Adrenal gland (tissue), 12 donors: ENCODE data around the gene ASTE1. TPM values are rescaled to one million over a fixed set of nuclear protein-coding genes. Genes with fewer than 3 reads are reported as not detected.

ENCODE experiments used
- DNase-seq, 7 donors: peaks; one replicate each; pipeline ENCODE4 v3.0.0-alpha.2; 2019 to 2020
- H3K27ac ChIP-seq, 5 donors: fragments of 200-600 bp; sonication (generic) in 4 of 5; 1 replicate in 3 of 5; 2 replicates in 2 of 5; pipeline versions ENCODE4 v1.5.1 to v1.8.0; 2016 to 2020; ENCODE audit warnings: mild to moderate bottlenecking in 1 of 5
- H3K27me3 ChIP-seq: fragments of 200-600 bp; 2 replicates; pipeline ENCODE4 v1.8.0; 2021
- H3K36me3 ChIP-seq, 2 donors: fragments of 200-600 bp; replicated peaks in 1 of 2; 1 replicate in 1 of 2; 2 replicates in 1 of 2; pipeline versions ENCODE4 v1.5.1 to v1.8.0; 2018 to 2022
- H3K4me1 ChIP-seq, 2 donors: fragments of 200-600 bp; replicated peaks in 1 of 2; 1 replicate in 1 of 2; 2 replicates in 1 of 2; pipeline versions ENCODE4 v1.5.1 to v1.8.0; 2018 to 2021
- H3K4me3 ChIP-seq, 4 donors: fragments of 200-600 bp; sonication (generic) in 3 of 4; one replicate each; pipeline ENCODE4 v1.5.1; 2016 to 2018
- H3K9me3 ChIP-seq, 3 donors: fragments of 200-600 bp; sonication (generic) in 1 of 3; replicated peaks in 1 of 3; 1 replicate in 2 of 3; 2 replicates in 1 of 3; pipeline versions ENCODE4 v1.5.1 to v1.8.0; 2016 to 2021
- CTCF ChIP-seq, 6 experiments: fragments of 450-650 bp in 4 of 6; fragments of 200-600 bp in 2 of 6; sonication (generic) in 1 of 6; IDR thresholded peaks; 1 replicate in 5 of 6; 2 replicates in 1 of 6; pipeline versions ENCODE4 v1.5.1 to v1.8.0; 2016 to 2021; ENCODE audit warnings: antibody characterized with exemption in 6 of 6, mild to moderate bottlenecking in 2 of 6, moderate library complexity in 1 of 6
- POLR2A ChIP-seq, 2 donors: fragments of 450-650 bp; IDR thresholded peaks; one replicate each; pipeline ENCODE4 v1.6.1; 2017; ENCODE audit warnings: antibody characterized with exemption in 2 of 2, mild to moderate bottlenecking in 2 of 2, moderate library complexity in 1 of 2
- WGBS, 4 donors: extraction: QIAGEN DNeasy Blood & Tissue Kit in 2 of 4; methylation state at CpG; one replicate each; pipeline versions ENCODE4 v1.1.5 to v1.1.7; 2013 to 2017; 5-methylcytosine and 5-hydroxymethylcytosine counted together
- intact Hi-C, 2 donors: fragments of 100-400 bp; cut with DNase I; formaldehyde crosslinking; loops; one replicate each; pipeline versions ENCODE4 v1.14.1 to v1.15.0; 2022 to 2023
- polyA plus RNA-seq, 3 donors: library from polyadenylated mRNA; stranded (reverse); fragments of 200-250 nt in 2 of 3; fragments of 350-450 nt in 1 of 3; fragmentation: Illumina TruSeq in 1 of 3; extraction: RNeasy Lipid Tissue Mini Kit (QIAGEN cat#74804) in 1 of 3; gene quantifications; one replicate each; pipeline ENCODE4 v1.2.3, GENCODE V29; 2013 to 2014
- total RNA-seq, 9 donors: library from RNA; depleted of rRNA in 4 of 9; stranded (reverse); fragments of >200 nt in 4 of 9; fragments of 120-200 nt in 1 of 9; fragmentation: NEBNext Ultra II Directional in 1 of 9; extraction: Animal tissue kit (Norgen Biotek cat#: 25700) in 1 of 9; gene quantifications; one replicate each; pipeline versions ENCODE4 v1.1.0 to v1.2.4, GENCODE V29; 2013 to 2023
- donor health status: healthy with polysubstance abuse.
- donor health status: Bipolar disorder and iron deficiency.
- donor health status: DM: yes; HTN: yes; CAD: no.
- donor health status: DM: no; HTN: no; CAD: no.
- donor health status: DM: no; HTN: no; CAD: no.
- donor health status: DM: yes; HTN: yes; CAD: no.

The ASTE1 gene
- total and polyA plus RNA-seq, 12 donors, result 1.8 to 8.7 (median 6.1) TPM

- H3K27ac ChIP-seq, result no peak overlapping the region
- no peaks in the 10 kb centered on the region for H3K27me3 ChIP-seq
- no peaks in the 10 kb centered on the region for H3K4me1 ChIP-seq
- intact Hi-C loops, result no loop called here
- 95 to 100% (median 97%) methylated on average over 1 of the region's 1 CpG for WGBS, 4 donors
- no peak for DNase-seq
- H3K9me3 ChIP-seq, result no peaks in the 10 kb centered on the region
- H3K4me3 ChIP-seq, result no peak overlapping the region
- H3K36me3 ChIP-seq, result peaks cover 0 to 6% of the 10 kb centered on the region in 2 donors
- TF ChIP-seq CTCF (IDR thresholded peaks at IDR 0.05), result no peak
These were observed 18.3 kb downstream of the ASTE1 start for GRCh38 chr3:131008326-131008725.

GRCh38 chr3:131007782-131008181 lies 18.8 kb downstream of the ASTE1 start:
- H3K27ac ChIP-seq, result no peak overlapping the region
- H3K36me3 ChIP-seq, result peaks cover 0 to 6% of the 10 kb centered on the region in 2 donors
- H3K4me3 ChIP-seq, result no peak overlapping the region
- intact Hi-C loops, result no loop called here
- DNase-seq, result no peak
- H3K9me3 ChIP-seq, result no peaks in the 10 kb centered on the region
- H3K4me1 ChIP-seq, result no peaks in the 10 kb centered on the region
- WGBS, 4 donors, result 95 to 99% (median 99%) methylated on average over 2 of the region's 2 CpGs
- no peaks in the 10 kb centered on the region for H3K27me3 ChIP-seq
- no peak for TF ChIP-seq POLR2A (IDR thresholded peaks at IDR 0.05)
- TF ChIP-seq CTCF (IDR thresholded peaks at IDR 0.05), result no peak

- Histone ChIP-seq H3K4me1 (no peaks in the 10 kb centered on the region), H3K4me3 (no peak overlapping the region), H3K27me3 (no peaks in the 10 kb centered on the region), H3K27ac (no peak overlapping the region), H3K9me3 (no peaks in the 10 kb centered on the region), H3K36me3 (peaks cover 0 to 6% of the 10 kb centered on the region in 2 donors)
- intact Hi-C loops, result no loop called here
- no peak for DNase-seq
- TF ChIP-seq POLR2A (IDR thresholded peaks at IDR 0.05) (no peak), CTCF (IDR thresholded peaks at IDR 0.05) (no peak)
- 99 to 100% (median 100%) methylated on average over 2 of the region's 2 CpGs for WGBS, 4 donors
These were observed 19.4 kb downstream of the ASTE1 start for GRCh38 chr3:131007256-131007655.

- no peaks in the 10 kb centered on the region for H3K27me3 ChIP-seq
- no peaks in the 10 kb centered on the region for H3K4me1 ChIP-seq
- H3K27ac ChIP-seq, result no peak overlapping the region
- DNase-seq, result no peak
- TF ChIP-seq POLR2A (IDR thresholded peaks at IDR 0.05) (no peak), CTCF (IDR thresholded peaks at IDR 0.05) (no peak)
- WGBS, 4 donors, result 86 to 100% (median 95%) methylated on average over 1 of the region's 1 CpG
- peaks cover 0 to 6% of the 10 kb centered on the region in 2 donors for H3K36me3 ChIP-seq
- no peak overlapping the region for H3K4me3 ChIP-seq
- no peaks in the 10 kb centered on the region for H3K9me3 ChIP-seq
- intact Hi-C loops, result no loop called here
These were observed 22.0 kb downstream of the ASTE1 start for GRCh38 chr3:131004603-131005002.
